ENCODE data around the gene ADD1.
"Not testable (repeated sequence)": the region's sequence is repeated elsewhere in the genome, so short reads cannot be mapped to it uniquely, and the experiment has no call there.

Gene ADD1

GRCh38 chr4:2944586-2945526 is 101.2 kb downstream of the ADD1 start:
- DNase-seq (ENCODE audit: low read depth in 2 of 2): no peak

GRCh38 chr4:2945619-2946604 is 102.3 kb downstream of the ADD1 start:
- not testable (repeated sequence) for DNase-seq (ENCODE audit: low read depth in 2 of 2)

- DNase-seq (ENCODE audit: low read depth in 2 of 2): no peak
Observed at GRCh38 chr4:2946812-2947600, 103.4 kb downstream of the ADD1 start.

- DNase-seq (ENCODE audit: low read depth in 2 of 2): no peak
Observed at GRCh38 chr4:2947926-2948325, 104.3 kb downstream of the ADD1 start.

GRCh38 chr4:2948895-2949781 is 105.5 kb downstream of the ADD1 start:
- DNase-seq (ENCODE audit: low read depth in 2 of 2): no peak

- no peak for DNase-seq (ENCODE audit: low read depth in 2 of 2)
Observed at GRCh38 chr4:2949782-2950125, 106.1 kb downstream of the ADD1 start.

GRCh38 chr4:2950221-2950989 is 106.8 kb downstream of the ADD1 start:
- DNase-seq (ENCODE audit: low read depth in 2 of 2): no peak

- DNase-seq (ENCODE audit: low read depth in 2 of 2): no peak
Observed at GRCh38 chr4:2953496-2953895, 109.9 kb downstream of the ADD1 start.

GRCh38 chr4:2954358-2955185 is 110.9 kb downstream of the ADD1 start:
- DNase-seq (ENCODE audit: low read depth in 2 of 2): peak in 1 of 2 donors; percentile 66

GRCh38 chr4:2955186-2956044 is 111.8 kb downstream of the ADD1 start:
- not testable (repeated sequence) for DNase-seq (ENCODE audit: low read depth in 2 of 2)

GRCh38 chr4:2958446-2958845 is 114.8 kb downstream of the ADD1 start:
- no peak for DNase-seq (ENCODE audit: low read depth in 2 of 2)

- not testable (repeated sequence) for DNase-seq (ENCODE audit: low read depth in 2 of 2)
Observed at GRCh38 chr4:2960450-2960849, 116.8 kb downstream of the ADD1 start.

GRCh38 chr4:2961421-2961810 is 117.8 kb downstream of the ADD1 start:
- DNase-seq (ENCODE audit: low read depth in 2 of 2): no peak

GRCh38 chr4:2961811-2962441 is 118.3 kb downstream of the ADD1 start:
- peak in 1 of 2 donors; percentile 46 for DNase-seq (ENCODE audit: low read depth in 2 of 2)

GRCh38 chr4:2962614-2963174 is 119.0 kb downstream of the ADD1 start:
- DNase-seq (ENCODE audit: low read depth in 2 of 2): no peak

- DNase-seq (ENCODE audit: low read depth in 2 of 2): peak; percentile 92 to 93
Observed at GRCh38 chr4:2963175-2963965, 119.7 kb downstream of the ADD1 start, which contains the start of the genes GRK4 and NOP14. Gene GRK4, plus strand, starts transcription at chr4:2963571. Its CDS starts 500 bp downstream, at chr4:2964071. Gene NOP14, minus strand, starts transcription at chr4:2963406. Its CDS starts 87 bp downstream, at chr4:2963319.
